PC-9 (cell line): ENCODE measurements around the gene ANKRD16. TPM values are rescaled to one million over a fixed set of nuclear protein-coding genes. Genes with fewer than 3 reads are reported as not detected.
"Not testable (repeated sequence)": the region's sequence is repeated elsewhere in the genome, so short reads cannot be mapped to it uniquely, and the experiment has no call there.

Experiments used
- BruUV-seq: library from RNA; stranded (reverse); fragments of 400-500 nt; replicated peaks from 2 replicates; lab custom pipeline; 2021; lab: Mats Ljungman, UMichigan
- CTCF ChIA-PET: fragments of 300-600 bp; sonication (Branson Sonifier 250); formaldehyde crosslinking; loops from one replicate; lab custom pipeline; 2022; ENCODE audit warnings: antibody characterized with exemption; lab: Charles Lee
- POLR2A ChIA-PET: fragments of 300-600 bp; sonication (Branson Sonifier 250); formaldehyde crosslinking; loops from one replicate; lab custom pipeline; 2022; ENCODE audit warnings: antibody characterized with exemption; ENCODE audit not compliant: unreplicated experiment; lab: Charles Lee
- DNase-seq, 2 experiments: peaks; one replicate each; pipeline versions ENCODE4 v3.0.0 to v3.0.0-alpha.2; 2015 to 2022; ENCODE audit warnings: mixed read lengths in 1 of 2
- H2AFZ ChIP-seq: fragments of 200-600 bp; sonication (generic); 2 replicates; pipeline ENCODE4 v1.8.1; 2017; ENCODE audit warnings: antibody characterized with exemption
- H3F3A ChIP-seq: fragments of 200-600 bp; sonication (generic); 2 replicates; pipeline ENCODE4 v1.8.1; 2017; ENCODE audit warnings: antibody characterized with exemption, mild to moderate bottlenecking, low read depth; ENCODE audit not compliant: insufficient read depth
- H3K27ac ChIP-seq: fragments of 200-600 bp; sonication (generic); 2 replicates; pipeline ENCODE4 v1.6.1; 2016; ENCODE audit warnings: mixed run types
- H3K27me3 ChIP-seq: fragments of 200-600 bp; sonication (generic); 2 replicates; pipeline ENCODE4 v1.6.1; 2016; ENCODE audit warnings: low read depth, mixed run types; ENCODE audit not compliant: insufficient read depth
- H3K36me3 ChIP-seq: fragments of 200-600 bp; sonication (generic); 2 replicates; pipeline ENCODE4 v1.6.1; 2016; ENCODE audit warnings: low read depth, mixed run types
- H3K4me1 ChIP-seq: fragments of 200-600 bp; sonication (generic); replicated peaks from 2 replicates; pipeline ENCODE4 v1.6.1; 2016; ENCODE audit warnings: mixed run types; ENCODE audit not compliant: insufficient read depth
- H3K4me2 ChIP-seq: fragments of 200-600 bp; sonication (generic); 2 replicates; pipeline ENCODE4 v1.6.1; 2017; ENCODE audit warnings: mixed run types
- H3K4me3 ChIP-seq: fragments of 200-600 bp; sonication (generic); 2 replicates; pipeline ENCODE4 v1.6.1; 2016; ENCODE audit warnings: mixed run types
- H3K79me2 ChIP-seq: fragments of 200-600 bp; sonication (generic); 2 replicates; pipeline ENCODE4 v1.6.1; 2017; ENCODE audit warnings: low read depth, mixed run types
- H3K9me2 ChIP-seq: fragments of 200-600 bp; sonication (generic); 2 replicates; pipeline ENCODE4 v1.8.1; 2017; ENCODE audit warnings: mild to moderate bottlenecking; ENCODE audit not compliant: insufficient read depth
- H3K9me3 ChIP-seq: fragments of 200-600 bp; sonication (generic); 2 replicates; pipeline ENCODE4 v1.8.1; 2016; ENCODE audit warnings: low read depth; ENCODE audit not compliant: insufficient read depth
- H4K20me1 ChIP-seq: fragments of 200-600 bp; sonication (generic); 2 replicates; pipeline ENCODE4 v1.8.1; 2017; ENCODE audit not compliant: insufficient read depth
- EZH2 ChIP-seq: fragments of 200-600 bp; sonication (generic); IDR thresholded peaks from 2 replicates; pipeline ENCODE4 v1.8.0; 2017; ENCODE audit warnings: antibody characterized with exemption, low read depth
- intact Hi-C: fragments of 100-400 bp; cut with micrococcal nuclease; formaldehyde crosslinking; loops from one replicate; pipeline ENCODE4 v1.10.0; 2022; ENCODE audit not compliant: unreplicated experiment
- total RNA-seq: library from RNA; stranded (reverse); gene quantifications from 2 replicates; pipeline ENCODE4 v1.2.3, GENCODE V29; 2021
- TF ChIP-seq, protein P1 (sequence below): fragments of 200-600 bp; sonication (generic); conservative IDR thresholded peaks from 2 replicates; pipeline ENCODE4 v1.6.1; 2017; ENCODE audit warnings: mixed run types, antibody characterized with exemption, mild to moderate bottlenecking, moderate library complexity

The ANKRD16 gene
- total RNA-seq, 1 experiment from 2014 or later = 9.8 TPM

GRCh38 chr10:5869156-5869555 is 20.5 kb downstream of the ANKRD16 start:
- no peaks in the 10 kb centered on the region for H3K36me3 ChIP-seq
- CTCF ChIA-PET = no interaction called here
- POLR2A ChIA-PET = no interaction called here
- no peak for TF ChIP-seq EZH2
- TF ChIP-seq, protein P1, sequence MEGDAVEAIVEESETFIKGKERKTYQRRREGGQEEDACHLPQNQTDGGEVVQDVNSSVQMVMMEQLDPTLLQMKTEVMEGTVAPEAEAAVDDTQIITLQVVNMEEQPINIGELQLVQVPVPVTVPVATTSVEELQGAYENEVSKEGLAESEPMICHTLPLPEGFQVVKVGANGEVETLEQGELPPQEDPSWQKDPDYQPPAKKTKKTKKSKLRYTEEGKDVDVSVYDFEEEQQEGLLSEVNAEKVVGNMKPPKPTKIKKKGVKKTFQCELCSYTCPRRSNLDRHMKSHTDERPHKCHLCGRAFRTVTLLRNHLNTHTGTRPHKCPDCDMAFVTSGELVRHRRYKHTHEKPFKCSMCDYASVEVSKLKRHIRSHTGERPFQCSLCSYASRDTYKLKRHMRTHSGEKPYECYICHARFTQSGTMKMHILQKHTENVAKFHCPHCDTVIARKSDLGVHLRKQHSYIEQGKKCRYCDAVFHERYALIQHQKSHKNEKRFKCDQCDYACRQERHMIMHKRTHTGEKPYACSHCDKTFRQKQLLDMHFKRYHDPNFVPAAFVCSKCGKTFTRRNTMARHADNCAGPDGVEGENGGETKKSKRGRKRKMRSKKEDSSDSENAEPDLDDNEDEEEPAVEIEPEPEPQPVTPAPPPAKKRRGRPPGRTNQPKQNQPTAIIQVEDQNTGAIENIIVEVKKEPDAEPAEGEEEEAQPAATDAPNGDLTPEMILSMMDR = no peak
- no peak overlapping the region for H2AFZ ChIP-seq
- intact Hi-C loops = loop anchor here (5.0 kb wide), 1 partner anchor 422 kb away; no protein-coding TSS in a partner anchor
- no peaks in the 10 kb centered on the region for H3F3A ChIP-seq
- no peaks in the 10 kb centered on the region for H3K27me3 ChIP-seq
- no peak for DNase-seq
- no peaks in the 10 kb centered on the region for H3K79me2 ChIP-seq
- no peak overlapping the region for H3K27ac ChIP-seq
- H4K20me1 ChIP-seq = no peaks in the 10 kb centered on the region
- H3K9me3 ChIP-seq = no peaks in the 10 kb centered on the region
- no TSS peak for BruUV-seq
- no peak overlapping the region for H3K4me2 ChIP-seq
- H3K4me1 ChIP-seq = peaks cover 13% of the 10 kb centered on the region
- H3K9me2 ChIP-seq = no peaks in the 10 kb centered on the region
- no peak overlapping the region for H3K4me3 ChIP-seq

GRCh38 chr10:5868383-5868782 is 21.3 kb downstream of the ANKRD16 start:
- H3K36me3 ChIP-seq, H3K4me2 ChIP-seq, DNase-seq, H3K9me2 ChIP-seq, H3K79me2 ChIP-seq, CTCF ChIA-PET, H3K27ac ChIP-seq, H3K27me3 ChIP-seq, H3F3A ChIP-seq, BruUV-seq, H2AFZ ChIP-seq, H4K20me1 ChIP-seq, H3K4me3 ChIP-seq, H3K9me3 ChIP-seq: not testable (repeated sequence)
- peaks cover 13% of the 10 kb centered on the region for H3K4me1 ChIP-seq
- POLR2A ChIA-PET = interaction anchor here (0.6 kb wide), 1 partner anchor 408 kb away, joined by 9 read pairs; no protein-coding TSS in a partner anchor
- intact Hi-C loops = loop anchor here (5.0 kb wide), 1 partner anchor 421 kb away; no protein-coding TSS in a partner anchor

DNA sequence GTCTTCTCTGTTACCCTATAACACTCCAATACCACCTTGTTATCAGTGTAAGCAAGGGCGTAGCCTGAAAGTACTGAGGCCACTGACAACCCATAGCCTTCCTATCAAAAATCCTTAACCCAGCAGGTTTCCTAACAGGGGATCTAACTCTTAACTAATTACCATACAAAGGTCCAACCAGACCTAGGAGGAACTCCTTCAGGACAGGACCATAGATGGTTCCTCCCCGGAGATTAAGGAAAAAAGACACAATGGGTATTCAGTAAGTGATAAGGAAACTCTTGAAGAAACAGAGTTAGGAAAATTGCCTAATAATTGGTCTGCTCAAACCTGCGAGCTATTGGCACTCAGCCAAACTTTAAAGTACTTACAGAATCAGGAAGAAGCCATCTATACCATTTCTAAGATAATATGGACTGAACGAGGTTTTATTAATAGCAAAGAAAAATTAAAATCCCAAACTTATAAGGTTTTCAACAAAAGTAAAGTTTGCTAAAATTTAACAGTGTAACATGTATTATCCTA is 22.5 kb downstream of the ANKRD16 start:
- H3K36me3 ChIP-seq, H3K79me2 ChIP-seq, H2AFZ ChIP-seq, H3K9me3 ChIP-seq, H3K27me3 ChIP-seq, H3K4me3 ChIP-seq, H4K20me1 ChIP-seq, H3K9me2 ChIP-seq, H3F3A ChIP-seq, H3K27ac ChIP-seq, POLR2A ChIA-PET, BruUV-seq: not testable (repeated sequence)
- peak overlapping the region; percentile 71 for H3K4me2 ChIP-seq
- intact Hi-C loops = loop anchor here (5.0 kb wide), 1 partner anchor 420 kb away; no protein-coding TSS in a partner anchor
- DNase-seq = peak in 1 of 2 experiments; percentile 35
- peaks cover 13% of the 10 kb centered on the region for H3K4me1 ChIP-seq
- CTCF ChIA-PET = interaction anchor here (0.6 kb wide), 1 partner anchor 87 kb away, joined by 15 read pairs; no protein-coding TSS in a partner anchor

DNA sequence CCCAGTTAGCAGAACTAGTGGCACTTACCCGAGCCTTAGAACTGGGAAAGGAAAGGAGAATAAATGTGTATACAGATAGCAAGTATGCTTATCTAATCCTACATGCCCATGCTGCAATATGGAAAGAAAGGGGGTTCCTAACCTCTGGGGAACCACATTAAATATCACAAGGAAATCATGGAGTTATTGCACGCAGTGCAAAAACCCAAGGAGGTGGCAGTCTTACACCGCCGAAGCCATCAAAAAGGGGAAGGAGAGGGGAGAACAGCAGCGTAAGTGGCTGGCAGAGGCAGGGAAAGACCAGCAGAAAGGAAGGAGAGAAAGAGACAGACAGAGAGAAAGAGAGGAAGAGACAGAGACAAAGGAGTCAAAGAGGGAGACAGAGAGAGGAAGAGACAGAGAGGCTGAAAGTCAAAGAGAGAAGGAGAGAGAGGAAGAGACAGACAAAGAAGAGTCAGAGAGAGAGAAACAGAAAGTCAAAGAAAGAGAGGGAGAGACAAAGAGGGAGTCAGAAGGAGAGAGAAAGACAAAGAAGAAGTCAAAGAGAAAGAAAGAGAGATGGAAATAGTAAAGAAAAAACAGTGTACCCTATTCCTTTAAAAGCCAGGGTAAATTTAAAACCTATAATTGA is 23.1 kb downstream of the ANKRD16 start:
- H3K4me3 ChIP-seq, H2AFZ ChIP-seq, DNase-seq, H4K20me1 ChIP-seq, POLR2A ChIA-PET, H3F3A ChIP-seq, H3K27me3 ChIP-seq, H3K27ac ChIP-seq, H3K36me3 ChIP-seq, H3K9me3 ChIP-seq, H3K79me2 ChIP-seq, BruUV-seq, H3K4me2 ChIP-seq, H3K9me2 ChIP-seq: not testable (repeated sequence)
- peaks cover 19% of the 10 kb centered on the region for H3K4me1 ChIP-seq
- intact Hi-C loops = loop anchor here (5.0 kb wide), 1 partner anchor 419 kb away; no protein-coding TSS in a partner anchor
- CTCF ChIA-PET = interaction anchor here (0.6 kb wide), 1 partner anchor 87 kb away, joined by 15 read pairs; no protein-coding TSS in a partner anchor

- H3K4me3 ChIP-seq, DNase-seq, H3K9me2 ChIP-seq, H3K27ac ChIP-seq, H3K9me3 ChIP-seq, intact Hi-C loops, H3K36me3 ChIP-seq, CTCF ChIA-PET, H3K79me2 ChIP-seq, BruUV-seq, POLR2A ChIA-PET, H3K27me3 ChIP-seq, H2AFZ ChIP-seq, H3K4me2 ChIP-seq, H4K20me1 ChIP-seq: not testable (repeated sequence)
- H3K4me1 ChIP-seq = peaks cover 28% of the 10 kb centered on the region
- H3F3A ChIP-seq = peaks cover 20% of the 10 kb centered on the region
These were observed 26.6 kb downstream of the ANKRD16 start for GRCh38 chr10:5862981-5863685.
